ENCODE measurements around the gene TM7SF2. TPM values are rescaled to one million over a fixed set of nuclear protein-coding genes. Genes with fewer than 3 reads are reported as not detected.

TM7SF2 gene
- total and polyA plus RNA-seq, 2 of the 13 experiments (the other 11 are each of a cell fraction or from before 2014, with no cell fraction given): 56.0 to 66.9 TPM

DNA sequence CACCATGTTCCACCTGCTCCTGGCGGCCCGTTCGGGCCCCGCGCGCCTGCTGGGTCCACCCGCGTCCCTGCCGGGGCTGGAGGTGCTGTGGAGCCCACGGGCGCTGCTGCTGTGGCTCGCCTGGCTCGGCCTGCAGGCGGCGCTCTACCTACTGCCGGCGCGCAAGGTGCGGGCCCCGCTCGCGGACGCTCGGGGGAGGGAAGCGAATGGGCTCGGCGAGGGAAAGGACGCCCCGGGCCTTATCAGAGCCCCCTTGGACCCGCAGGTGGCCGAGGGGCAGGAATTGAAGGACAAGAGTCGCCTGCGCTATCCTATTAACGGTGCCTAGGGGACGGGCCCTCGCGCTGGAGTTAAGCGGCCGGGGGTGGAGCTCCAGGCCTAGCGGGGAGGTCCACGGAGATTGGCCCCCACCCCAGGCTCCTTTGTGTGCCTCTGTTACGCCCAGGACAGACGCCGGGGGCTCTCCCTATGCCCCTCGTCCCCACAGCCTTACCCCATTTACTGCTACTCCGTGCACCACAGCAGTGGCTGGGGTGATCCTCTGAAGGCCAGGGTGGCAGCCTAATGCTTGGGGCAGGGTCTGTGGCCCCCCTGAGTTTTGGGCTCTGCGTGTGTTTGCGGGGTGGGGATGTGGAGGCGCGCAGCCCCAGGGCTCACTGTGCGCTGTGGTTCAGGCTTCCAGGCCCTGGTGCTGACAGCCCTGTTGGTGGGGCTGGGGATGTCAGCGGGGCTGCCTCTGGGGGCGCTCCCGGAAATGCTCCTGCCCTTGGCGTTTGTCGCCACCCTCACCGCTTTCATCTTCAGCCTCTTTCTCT, 1.1 kb downstream of the TM7SF2 start (continued):
- TF ChIP-seq, protein P1, sequence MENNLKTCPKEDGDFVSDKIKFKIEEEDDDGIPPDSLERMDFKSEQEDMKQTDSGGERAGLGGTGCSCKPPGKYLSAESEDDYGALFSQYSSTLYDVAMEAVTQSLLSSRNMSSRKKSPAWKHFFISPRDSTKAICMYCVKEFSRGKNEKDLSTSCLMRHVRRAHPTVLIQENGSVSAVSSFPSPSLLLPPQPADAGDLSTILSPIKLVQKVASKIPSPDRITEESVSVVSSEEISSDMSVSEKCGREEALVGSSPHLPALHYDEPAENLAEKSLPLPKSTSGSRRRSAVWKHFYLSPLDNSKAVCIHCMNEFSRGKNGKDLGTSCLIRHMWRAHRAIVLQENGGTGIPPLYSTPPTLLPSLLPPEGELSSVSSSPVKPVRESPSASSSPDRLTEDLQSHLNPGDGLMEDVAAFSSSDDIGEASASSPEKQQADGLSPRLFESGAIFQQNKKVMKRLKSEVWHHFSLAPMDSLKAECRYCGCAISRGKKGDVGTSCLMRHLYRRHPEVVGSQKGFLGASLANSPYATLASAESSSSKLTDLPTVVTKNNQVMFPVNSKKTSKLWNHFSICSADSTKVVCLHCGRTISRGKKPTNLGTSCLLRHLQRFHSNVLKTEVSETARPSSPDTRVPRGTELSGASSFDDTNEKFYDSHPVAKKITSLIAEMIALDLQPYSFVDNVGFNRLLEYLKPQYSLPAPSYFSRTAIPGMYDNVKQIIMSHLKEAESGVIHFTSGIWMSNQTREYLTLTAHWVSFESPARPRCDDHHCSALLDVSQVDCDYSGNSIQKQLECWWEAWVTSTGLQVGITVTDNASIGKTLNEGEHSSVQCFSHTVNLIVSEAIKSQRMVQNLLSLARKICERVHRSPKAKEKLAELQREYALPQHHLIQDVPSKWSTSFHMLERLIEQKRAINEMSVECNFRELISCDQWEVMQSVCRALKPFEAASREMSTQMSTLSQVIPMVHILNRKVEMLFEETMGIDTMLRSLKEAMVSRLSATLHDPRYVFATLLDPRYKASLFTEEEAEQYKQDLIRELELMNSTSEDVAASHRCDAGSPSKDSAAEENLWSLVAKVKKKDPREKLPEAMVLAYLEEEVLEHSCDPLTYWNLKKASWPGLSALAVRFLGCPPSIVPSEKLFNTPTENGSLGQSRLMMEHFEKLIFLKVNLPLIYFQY (CRISPR knock-in tag; IDR thresholded peaks at IDR 0.05; ENCODE audit: borderline replicate concordance): no peak; the same call in 1 of the 2 replicates
- TF ChIP-seq ZNF530 (CRISPR knock-in tag; IDR thresholded peaks at IDR 0.05; ENCODE audit: low read depth) (no peak), TMF1 (CRISPR knock-in tag; IDR thresholded peaks at IDR 0.05; ENCODE audit: low read depth) (no peak), ZNF619 (CRISPR knock-in tag; IDR thresholded peaks at IDR 0.05) (no peak), RNF2 (conservative IDR thresholded peaks at IDR 0.05; ENCODE audit: low read depth) (no peak), SOX5 (CRISPR knock-in tag; IDR thresholded peaks at IDR 0.05; ENCODE audit: borderline replicate concordance) (no peak), MED8 (CRISPR knock-in tag; IDR thresholded peaks at IDR 0.05; ENCODE audit: insufficient replicate concordance) (peak; percentile 53), FOXP1 (IDR thresholded peaks at IDR 0.05) (no peak), FOXP1 (CRISPR knock-in tag; IDR thresholded peaks at IDR 0.05) (no peak), HDAC2 (CRISPR knock-in tag; IDR thresholded peaks at IDR 0.05) (peak; percentile 76; the same call in 1 of the 2 replicates)
- TF ChIP-seq, protein P2, sequence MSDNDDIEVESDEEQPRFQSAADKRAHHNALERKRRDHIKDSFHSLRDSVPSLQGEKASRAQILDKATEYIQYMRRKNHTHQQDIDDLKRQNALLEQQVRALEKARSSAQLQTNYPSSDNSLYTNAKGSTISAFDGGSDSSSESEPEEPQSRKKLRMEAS (IDR thresholded peaks at IDR 0.05): peak; percentile 53
- TF ChIP-seq, protein P3, sequence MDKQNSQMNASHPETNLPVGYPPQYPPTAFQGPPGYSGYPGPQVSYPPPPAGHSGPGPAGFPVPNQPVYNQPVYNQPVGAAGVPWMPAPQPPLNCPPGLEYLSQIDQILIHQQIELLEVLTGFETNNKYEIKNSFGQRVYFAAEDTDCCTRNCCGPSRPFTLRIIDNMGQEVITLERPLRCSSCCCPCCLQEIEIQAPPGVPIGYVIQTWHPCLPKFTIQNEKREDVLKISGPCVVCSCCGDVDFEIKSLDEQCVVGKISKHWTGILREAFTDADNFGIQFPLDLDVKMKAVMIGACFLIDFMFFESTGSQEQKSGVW (CRISPR knock-in tag; IDR thresholded peaks at IDR 0.05; ENCODE audit: borderline replicate concordance): no peak
- TF ChIP-seq, protein P4, sequence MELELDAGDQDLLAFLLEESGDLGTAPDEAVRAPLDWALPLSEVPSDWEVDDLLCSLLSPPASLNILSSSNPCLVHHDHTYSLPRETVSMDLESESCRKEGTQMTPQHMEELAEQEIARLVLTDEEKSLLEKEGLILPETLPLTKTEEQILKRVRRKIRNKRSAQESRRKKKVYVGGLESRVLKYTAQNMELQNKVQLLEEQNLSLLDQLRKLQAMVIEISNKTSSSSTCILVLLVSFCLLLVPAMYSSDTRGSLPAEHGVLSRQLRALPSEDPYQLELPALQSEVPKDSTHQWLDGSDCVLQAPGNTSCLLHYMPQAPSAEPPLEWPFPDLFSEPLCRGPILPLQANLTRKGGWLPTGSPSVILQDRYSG (CRISPR knock-in tag; IDR thresholded peaks at IDR 0.05): no peak
- TF ChIP-seq, protein P5, sequence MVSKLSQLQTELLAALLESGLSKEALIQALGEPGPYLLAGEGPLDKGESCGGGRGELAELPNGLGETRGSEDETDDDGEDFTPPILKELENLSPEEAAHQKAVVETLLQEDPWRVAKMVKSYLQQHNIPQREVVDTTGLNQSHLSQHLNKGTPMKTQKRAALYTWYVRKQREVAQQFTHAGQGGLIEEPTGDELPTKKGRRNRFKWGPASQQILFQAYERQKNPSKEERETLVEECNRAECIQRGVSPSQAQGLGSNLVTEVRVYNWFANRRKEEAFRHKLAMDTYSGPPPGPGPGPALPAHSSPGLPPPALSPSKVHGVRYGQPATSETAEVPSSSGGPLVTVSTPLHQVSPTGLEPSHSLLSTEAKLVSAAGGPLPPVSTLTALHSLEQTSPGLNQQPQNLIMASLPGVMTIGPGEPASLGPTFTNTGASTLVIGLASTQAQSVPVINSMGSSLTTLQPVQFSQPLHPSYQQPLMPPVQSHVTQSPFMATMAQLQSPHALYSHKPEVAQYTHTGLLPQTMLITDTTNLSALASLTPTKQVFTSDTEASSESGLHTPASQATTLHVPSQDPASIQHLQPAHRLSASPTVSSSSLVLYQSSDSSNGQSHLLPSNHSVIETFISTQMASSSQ (IDR thresholded peaks at IDR 0.05; ENCODE audit: low read depth): no peak
- TF ChIP-seq, protein P5 (CRISPR knock-in tag; IDR thresholded peaks at IDR 0.05; ENCODE audit: borderline replicate concordance): no peak; the same call in 1 of the 2 replicates
- TF ChIP-seq, protein P6, sequence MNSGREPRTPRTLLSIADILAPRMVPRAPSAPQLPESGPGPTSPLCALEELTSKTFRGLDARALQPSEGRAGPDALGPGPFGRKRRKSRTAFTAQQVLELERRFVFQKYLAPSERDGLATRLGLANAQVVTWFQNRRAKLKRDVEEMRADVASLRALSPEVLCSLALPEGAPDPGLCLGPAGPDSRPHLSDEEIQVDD (CRISPR knock-in tag; IDR thresholded peaks at IDR 0.05; ENCODE audit: borderline replicate concordance): no peak
- TF ChIP-seq, protein P7, sequence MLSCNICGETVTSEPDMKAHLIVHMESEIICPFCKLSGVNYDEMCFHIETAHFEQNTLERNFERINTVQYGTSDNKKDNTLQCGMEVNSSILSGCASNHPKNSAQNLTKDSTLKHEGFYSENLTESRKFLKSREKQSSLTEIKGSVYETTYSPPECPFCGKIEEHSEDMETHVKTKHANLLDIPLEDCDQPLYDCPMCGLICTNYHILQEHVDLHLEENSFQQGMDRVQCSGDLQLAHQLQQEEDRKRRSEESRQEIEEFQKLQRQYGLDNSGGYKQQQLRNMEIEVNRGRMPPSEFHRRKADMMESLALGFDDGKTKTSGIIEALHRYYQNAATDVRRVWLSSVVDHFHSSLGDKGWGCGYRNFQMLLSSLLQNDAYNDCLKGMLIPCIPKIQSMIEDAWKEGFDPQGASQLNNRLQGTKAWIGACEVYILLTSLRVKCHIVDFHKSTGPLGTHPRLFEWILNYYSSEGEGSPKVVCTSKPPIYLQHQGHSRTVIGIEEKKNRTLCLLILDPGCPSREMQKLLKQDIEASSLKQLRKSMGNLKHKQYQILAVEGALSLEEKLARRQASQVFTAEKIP (CRISPR knock-in tag; IDR thresholded peaks at IDR 0.05; ENCODE audit: borderline replicate concordance): no peak

Measured in HepG2 (cell line).